HL-60 (cell line): ENCODE measurements around the gene E2F7.

ENCODE experiments used
- DNase-seq, 2 experiments: peaks; one replicate each; pipeline ENCODE4 v3.0.0-alpha.2; 2010 to 2020; ENCODE audit warnings: low read depth in 1 of 2, low spot score in 1 of 2
- H3K27ac ChIP-seq: fragments of 250-450 bp; sonication (Bioruptor Pico); replicated peaks from 2 replicates; pipeline ENCODE4 v1.5.1; 2020; ENCODE audit warnings: mild to moderate bottlenecking, moderate library complexity
- H3K27me3 ChIP-seq: fragments of 250-450 bp; sonication (Bioruptor Pico); 2 replicates; pipeline ENCODE4 v1.5.1; 2021; ENCODE audit warnings: mild to moderate bottlenecking, moderate library complexity; ENCODE audit not compliant: insufficient read depth, poor library complexity, severe bottlenecking
- H3K4me3 ChIP-seq: replicated peaks from 2 replicates; pipeline ENCODE4 v1.5.1; 2011; ENCODE audit warnings: mild to moderate bottlenecking, control low read depth, low read length; ENCODE audit not compliant: insufficient read depth
- GABPA ChIP-seq: IDR thresholded peaks from 2 replicates; pipeline ENCODE4 v1.6.1; 2012; ENCODE audit warnings: low read depth
- POLR2AphosphoS5 ChIP-seq: IDR thresholded peaks from 2 replicates; pipeline ENCODE4 v1.6.1; 2012; ENCODE audit warnings: low read depth
- SPI1 ChIP-seq: IDR thresholded peaks from 2 replicates; pipeline ENCODE4 v1.6.1; 2012; ENCODE audit warnings: low read depth, mild to moderate bottlenecking, borderline replicate concordance
- TF ChIP-seq, protein P1 (sequence below): IDR thresholded peaks from 2 replicates; pipeline ENCODE4 v1.6.1; 2012; ENCODE audit warnings: low read depth; ENCODE audit not compliant: insufficient replicate concordance
- TF ChIP-seq, protein P2 (sequence below): IDR thresholded peaks from one replicate; pipeline ENCODE4 v1.5.1; 2011; ENCODE audit warnings: low read length, control low read depth, inconsistent platforms; ENCODE audit not compliant: insufficient read depth

E2F7 gene

DNA sequence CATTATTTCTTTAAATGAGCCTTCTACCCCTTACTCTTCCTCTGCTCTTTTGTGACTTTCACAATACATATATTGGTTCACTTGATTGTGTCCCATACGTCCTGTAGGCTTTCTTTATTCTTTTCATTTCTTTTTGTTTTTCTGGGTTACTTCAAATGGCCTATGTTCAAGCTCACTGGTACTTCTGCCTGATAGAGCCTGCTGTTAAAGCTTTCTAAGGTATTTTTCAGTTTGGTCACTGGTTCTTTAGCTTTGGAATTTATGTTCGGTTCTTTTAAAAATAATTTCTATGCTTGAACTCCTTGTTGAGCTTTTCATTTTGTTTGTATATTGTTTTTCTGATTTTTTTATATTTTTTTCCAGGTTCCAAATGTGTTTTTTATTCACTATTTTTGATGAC lies 81.9 kb downstream of the E2F7 start:
- H3K27ac ChIP-seq: no peak overlapping the region
- H3K4me3 ChIP-seq: no peak overlapping the region
- TF ChIP-seq GABPA: no peak
- TF ChIP-seq SPI1: no peak
- no peaks in the 10 kb centered on the region for H3K27me3 ChIP-seq
- DNase-seq: no peak

DNA sequence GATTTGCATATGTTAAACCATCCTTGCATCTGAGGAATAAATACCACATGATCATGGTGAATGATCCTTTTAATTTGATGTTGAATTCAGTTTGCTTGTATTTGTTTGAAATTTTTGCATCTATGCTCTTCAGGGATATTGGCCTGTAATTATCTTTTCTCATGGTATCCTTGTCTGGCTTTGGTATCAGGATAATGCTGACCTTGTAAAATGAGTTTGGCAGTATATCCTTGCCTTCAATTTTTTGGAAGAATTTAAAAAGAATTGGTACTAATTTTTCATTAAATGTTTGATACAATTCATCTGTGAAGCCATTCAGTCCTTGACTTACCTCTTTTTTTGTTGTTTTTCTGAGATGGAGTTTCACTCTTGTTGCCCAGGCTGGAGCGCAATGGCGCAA lies 85.2 kb downstream of the E2F7 start:
- H3K27me3 ChIP-seq: no peaks in the 10 kb centered on the region
- TF ChIP-seq, protein P1, sequence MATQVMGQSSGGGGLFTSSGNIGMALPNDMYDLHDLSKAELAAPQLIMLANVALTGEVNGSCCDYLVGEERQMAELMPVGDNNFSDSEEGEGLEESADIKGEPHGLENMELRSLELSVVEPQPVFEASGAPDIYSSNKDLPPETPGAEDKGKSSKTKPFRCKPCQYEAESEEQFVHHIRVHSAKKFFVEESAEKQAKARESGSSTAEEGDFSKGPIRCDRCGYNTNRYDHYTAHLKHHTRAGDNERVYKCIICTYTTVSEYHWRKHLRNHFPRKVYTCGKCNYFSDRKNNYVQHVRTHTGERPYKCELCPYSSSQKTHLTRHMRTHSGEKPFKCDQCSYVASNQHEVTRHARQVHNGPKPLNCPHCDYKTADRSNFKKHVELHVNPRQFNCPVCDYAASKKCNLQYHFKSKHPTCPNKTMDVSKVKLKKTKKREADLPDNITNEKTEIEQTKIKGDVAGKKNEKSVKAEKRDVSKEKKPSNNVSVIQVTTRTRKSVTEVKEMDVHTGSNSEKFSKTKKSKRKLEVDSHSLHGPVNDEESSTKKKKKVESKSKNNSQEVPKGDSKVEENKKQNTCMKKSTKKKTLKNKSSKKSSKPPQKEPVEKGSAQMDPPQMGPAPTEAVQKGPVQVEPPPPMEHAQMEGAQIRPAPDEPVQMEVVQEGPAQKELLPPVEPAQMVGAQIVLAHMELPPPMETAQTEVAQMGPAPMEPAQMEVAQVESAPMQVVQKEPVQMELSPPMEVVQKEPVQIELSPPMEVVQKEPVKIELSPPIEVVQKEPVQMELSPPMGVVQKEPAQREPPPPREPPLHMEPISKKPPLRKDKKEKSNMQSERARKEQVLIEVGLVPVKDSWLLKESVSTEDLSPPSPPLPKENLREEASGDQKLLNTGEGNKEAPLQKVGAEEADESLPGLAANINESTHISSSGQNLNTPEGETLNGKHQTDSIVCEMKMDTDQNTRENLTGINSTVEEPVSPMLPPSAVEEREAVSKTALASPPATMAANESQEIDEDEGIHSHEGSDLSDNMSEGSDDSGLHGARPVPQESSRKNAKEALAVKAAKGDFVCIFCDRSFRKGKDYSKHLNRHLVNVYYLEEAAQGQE: no peak
- TF ChIP-seq, protein P2, sequence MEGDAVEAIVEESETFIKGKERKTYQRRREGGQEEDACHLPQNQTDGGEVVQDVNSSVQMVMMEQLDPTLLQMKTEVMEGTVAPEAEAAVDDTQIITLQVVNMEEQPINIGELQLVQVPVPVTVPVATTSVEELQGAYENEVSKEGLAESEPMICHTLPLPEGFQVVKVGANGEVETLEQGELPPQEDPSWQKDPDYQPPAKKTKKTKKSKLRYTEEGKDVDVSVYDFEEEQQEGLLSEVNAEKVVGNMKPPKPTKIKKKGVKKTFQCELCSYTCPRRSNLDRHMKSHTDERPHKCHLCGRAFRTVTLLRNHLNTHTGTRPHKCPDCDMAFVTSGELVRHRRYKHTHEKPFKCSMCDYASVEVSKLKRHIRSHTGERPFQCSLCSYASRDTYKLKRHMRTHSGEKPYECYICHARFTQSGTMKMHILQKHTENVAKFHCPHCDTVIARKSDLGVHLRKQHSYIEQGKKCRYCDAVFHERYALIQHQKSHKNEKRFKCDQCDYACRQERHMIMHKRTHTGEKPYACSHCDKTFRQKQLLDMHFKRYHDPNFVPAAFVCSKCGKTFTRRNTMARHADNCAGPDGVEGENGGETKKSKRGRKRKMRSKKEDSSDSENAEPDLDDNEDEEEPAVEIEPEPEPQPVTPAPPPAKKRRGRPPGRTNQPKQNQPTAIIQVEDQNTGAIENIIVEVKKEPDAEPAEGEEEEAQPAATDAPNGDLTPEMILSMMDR: no peak
- TF ChIP-seq POLR2AphosphoS5: no peak
- no peak for TF ChIP-seq GABPA
- no peak for TF ChIP-seq SPI1
- DNase-seq: no peak
- H3K27ac ChIP-seq: no peak overlapping the region
- H3K4me3 ChIP-seq: no peak overlapping the region

DNA sequence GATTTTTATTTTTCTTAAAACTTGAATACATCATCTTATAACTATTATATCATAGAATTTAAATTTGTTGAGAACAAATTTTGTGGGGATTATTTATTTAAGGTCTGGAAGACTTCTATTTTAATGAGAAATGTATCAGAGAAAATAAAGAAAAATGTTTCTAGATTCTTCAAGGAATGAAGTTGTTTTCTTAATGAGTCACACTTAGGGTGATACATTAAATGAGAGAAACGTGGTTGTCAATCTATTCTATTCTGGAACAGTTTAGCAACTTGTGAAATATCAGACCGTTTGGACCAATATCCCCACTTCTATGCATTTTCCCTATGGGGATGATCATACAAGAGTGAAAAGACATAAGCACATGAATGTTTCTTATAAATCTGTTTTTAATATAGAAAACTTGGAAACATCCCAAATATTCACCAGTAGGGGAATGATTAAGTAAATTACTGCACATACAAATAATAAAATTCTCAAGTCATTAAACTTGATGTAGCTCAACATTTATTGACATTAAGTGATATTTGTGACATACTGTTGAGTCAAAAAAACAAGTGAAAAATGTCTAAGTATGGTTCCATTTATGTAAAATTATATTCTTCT lies 88.5 kb downstream of the E2F7 start:
- DNase-seq: no peak
- no peak for TF ChIP-seq POLR2AphosphoS5
- H3K27ac ChIP-seq: no peak overlapping the region

More for the DNA sequence above, 88.5 kb downstream of the E2F7 start:
- Histone ChIP-seq H3K27me3 (no peaks in the 10 kb centered on the region), H3K4me3 (no peak overlapping the region)
